ENCODE data around the gene ATP2A3. TPM values are rescaled to one million over a fixed set of nuclear protein-coding genes. Genes with fewer than 3 reads are reported as not detected.
A peak's percentile ranks its signal among the peaks of the same experiment; 100 is the strongest.

ATP2A3 gene
- total and polyA plus RNA-seq, 7 donors: 3.6 to 158 (median 12.7) TPM

DNA sequence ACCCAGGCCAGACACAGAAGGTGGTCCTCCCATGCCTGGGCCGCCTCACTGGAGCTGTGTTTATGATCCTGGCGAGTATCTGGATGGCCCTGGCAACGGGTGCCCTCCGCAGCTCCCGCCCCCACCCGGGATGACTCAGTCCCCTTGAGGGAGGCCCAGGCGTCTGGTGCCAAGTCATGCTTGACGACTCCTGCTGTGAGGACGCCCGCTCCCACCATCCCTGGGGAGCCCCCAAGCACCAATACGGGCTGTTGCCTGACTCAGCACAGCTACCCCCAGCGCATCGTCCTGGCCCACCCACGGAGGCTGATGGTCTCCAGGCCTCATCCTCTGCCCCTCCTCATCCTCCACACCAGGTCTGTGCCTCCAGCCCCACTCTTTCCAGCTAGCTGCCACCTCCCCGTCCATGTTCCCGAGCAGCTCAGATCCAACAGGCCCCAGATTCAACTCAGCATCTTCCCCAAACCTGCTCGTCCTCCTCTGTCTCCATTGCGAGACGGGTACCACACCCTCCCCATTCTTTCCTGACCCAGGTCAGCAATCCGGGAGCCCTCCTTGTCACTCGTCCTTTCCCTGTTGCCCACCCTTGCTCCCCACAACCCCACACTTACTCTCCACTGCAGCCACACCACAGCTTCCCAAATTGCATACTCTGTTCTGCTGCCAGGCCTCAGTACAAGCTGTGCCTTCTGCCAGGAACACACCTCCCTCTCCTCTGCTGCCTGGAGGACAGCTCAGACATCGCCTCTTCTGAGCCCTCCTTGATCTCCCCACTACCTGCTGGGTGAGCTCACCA is 74.0 kb downstream of the ATP2A3 start:
- 68 to 72% methylated on average over 22 of the region's 22 CpGs for WGBS, 2 donors
- DNase-seq: peak; percentile 97
- Histone ChIP-seq H3K36me3 (peaks cover 0 to 2% (median 2%) of the 10 kb centered on the region in 4 donors), H3K9me3 (no peaks in the 10 kb centered on the region), H3K27ac (peak overlapping the region; percentile 86 to 96 (median 90)), H3K4me3 (peak overlapping the region in 1 of 4 donors; percentile 1), H3K27me3 (no peaks in the 10 kb centered on the region), H3K4me1 (peaks cover 0 to 85% (median 74%) of the 10 kb centered on the region in 4 donors)
- intact Hi-C loops (cut with DNase I): loop anchor here (2.0 to 5.0 kb wide), 2 partner anchors 43 to 57 kb away; partner anchors contain the start of gene NCBP3
- TF ChIP-seq POLR2AphosphoS5 (IDR thresholded peaks at IDR 0.05) (peak; percentile 62 to 82 (median 68)), EP300 (IDR thresholded peaks at IDR 0.05) (peak in 2 of 4 donors; percentile 35 to 71), POLR2A (IDR thresholded peaks at IDR 0.05) (no peak)
- TF ChIP-seq, protein P1, sequence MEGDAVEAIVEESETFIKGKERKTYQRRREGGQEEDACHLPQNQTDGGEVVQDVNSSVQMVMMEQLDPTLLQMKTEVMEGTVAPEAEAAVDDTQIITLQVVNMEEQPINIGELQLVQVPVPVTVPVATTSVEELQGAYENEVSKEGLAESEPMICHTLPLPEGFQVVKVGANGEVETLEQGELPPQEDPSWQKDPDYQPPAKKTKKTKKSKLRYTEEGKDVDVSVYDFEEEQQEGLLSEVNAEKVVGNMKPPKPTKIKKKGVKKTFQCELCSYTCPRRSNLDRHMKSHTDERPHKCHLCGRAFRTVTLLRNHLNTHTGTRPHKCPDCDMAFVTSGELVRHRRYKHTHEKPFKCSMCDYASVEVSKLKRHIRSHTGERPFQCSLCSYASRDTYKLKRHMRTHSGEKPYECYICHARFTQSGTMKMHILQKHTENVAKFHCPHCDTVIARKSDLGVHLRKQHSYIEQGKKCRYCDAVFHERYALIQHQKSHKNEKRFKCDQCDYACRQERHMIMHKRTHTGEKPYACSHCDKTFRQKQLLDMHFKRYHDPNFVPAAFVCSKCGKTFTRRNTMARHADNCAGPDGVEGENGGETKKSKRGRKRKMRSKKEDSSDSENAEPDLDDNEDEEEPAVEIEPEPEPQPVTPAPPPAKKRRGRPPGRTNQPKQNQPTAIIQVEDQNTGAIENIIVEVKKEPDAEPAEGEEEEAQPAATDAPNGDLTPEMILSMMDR (IDR thresholded peaks at IDR 0.05): no peak

DNA sequence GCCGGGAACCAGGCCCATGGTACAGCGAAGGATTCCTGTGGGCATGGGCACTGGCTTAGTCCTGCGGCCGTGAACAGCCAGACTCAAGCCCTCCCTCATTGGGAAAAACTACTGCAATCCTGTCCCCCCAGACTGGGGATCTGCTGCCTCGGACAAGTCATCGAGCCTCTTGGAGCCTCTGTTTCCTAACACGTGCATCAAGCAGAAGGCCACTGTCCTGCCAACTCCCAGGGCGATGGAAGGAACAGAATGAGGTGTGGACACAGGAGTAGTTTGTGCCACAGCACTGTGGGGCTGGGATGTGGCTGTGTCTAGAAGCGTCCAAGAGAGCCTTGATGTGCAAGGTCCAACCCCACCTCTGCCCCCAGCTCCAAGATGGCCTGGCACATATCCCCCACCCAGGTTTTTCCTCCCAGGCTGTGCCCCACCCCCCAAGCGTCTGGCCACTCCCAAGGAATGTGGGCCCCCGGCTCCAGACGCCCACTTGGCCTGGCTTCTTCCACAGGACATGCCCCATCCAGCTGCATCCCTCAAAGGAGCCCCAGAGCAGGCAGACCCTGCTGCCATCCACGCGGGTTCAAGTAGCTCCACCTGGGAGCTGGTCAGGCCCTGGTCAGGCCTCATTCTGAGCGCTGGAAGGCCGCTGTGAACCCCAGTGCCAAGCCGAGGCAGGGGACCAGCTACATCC is 74.8 kb downstream of the ATP2A3 start:
- Histone ChIP-seq H3K4me3 (peak overlapping the region in 1 of 4 donors; percentile 1), H3K27me3 (no peaks in the 10 kb centered on the region), H3K4me1 (peaks cover 0 to 79% (median 70%) of the 10 kb centered on the region in 4 donors), H3K36me3 (peaks cover 6 to 10% (median 10%) of the 10 kb centered on the region in 4 donors), H3K9me3 (no peaks in the 10 kb centered on the region), H3K27ac (peak overlapping the region; percentile 86 to 96 (median 90))
- intact Hi-C loops (cut with DNase I): loop anchor here (2.0 to 5.0 kb wide), 2 partner anchors 43 to 58 kb away; partner anchors contain the start of gene NCBP3
- 87% methylated on average over 17 of the region's 17 CpGs for WGBS, 2 donors
- TF ChIP-seq EP300 (IDR thresholded peaks at IDR 0.05): no peak
- TF ChIP-seq POLR2A (IDR thresholded peaks at IDR 0.05): no peak
- no peak for TF ChIP-seq POLR2AphosphoS5 (IDR thresholded peaks at IDR 0.05)
- TF ChIP-seq, protein P1 (IDR thresholded peaks at IDR 0.05): no peak
- peak; percentile 82 for DNase-seq

DNA sequence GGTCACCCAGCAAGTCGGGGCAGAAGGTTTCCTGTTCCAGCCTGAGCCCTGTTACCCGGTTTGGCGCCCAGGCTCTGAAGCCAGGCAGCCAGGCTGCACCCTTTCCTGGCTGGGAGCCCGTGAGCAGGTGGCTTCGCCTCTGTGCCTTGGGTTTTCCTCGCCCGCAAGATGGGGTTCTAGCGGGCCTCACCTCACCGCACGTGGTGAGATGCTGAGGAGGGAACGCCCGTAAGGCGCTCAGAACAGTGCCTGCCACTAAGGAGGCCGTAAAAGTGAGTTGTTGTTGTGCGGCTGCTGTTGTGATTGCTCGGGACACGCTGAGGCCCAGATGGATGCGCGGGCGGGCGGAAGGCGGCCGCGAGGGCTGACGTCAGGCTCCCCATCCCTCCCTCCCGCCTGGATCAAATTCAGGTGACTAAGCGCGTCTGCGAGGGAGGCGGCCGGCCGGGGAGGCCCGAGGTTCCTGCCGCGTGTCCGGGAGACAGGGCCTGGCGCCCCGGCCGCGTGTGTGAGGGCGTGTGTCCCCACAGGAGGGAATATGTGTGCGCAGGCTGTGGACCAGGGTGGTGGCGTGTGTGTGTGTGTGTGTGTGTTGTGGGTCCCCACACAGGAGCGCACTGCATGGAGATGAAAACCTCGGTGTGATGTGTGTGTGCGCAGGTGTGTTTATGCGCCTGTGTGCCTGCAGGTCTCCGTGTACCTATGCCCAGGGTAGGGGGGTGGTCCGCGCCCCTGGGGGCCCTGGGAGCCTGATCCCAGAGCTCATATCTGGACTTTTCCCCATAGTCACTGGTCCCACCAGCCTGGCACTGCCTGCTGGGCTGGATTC is 75.7 kb downstream of the ATP2A3 start:
- H3K27ac ChIP-seq: peak overlapping the region; percentile 86 to 96 (median 90)
- 23 to 59% methylated on average over 50 of the region's 50 CpGs for WGBS, 2 donors
- no peaks in the 10 kb centered on the region for H3K9me3 ChIP-seq
- TF ChIP-seq POLR2A (IDR thresholded peaks at IDR 0.05): peak in 1 of 2 donors; percentile 32
- TF ChIP-seq POLR2AphosphoS5 (IDR thresholded peaks at IDR 0.05): peak in 3 of 4 donors; percentile 66 to 90 (median 79)
- TF ChIP-seq, protein P1 (IDR thresholded peaks at IDR 0.05): no peak
- peak in 3 of 4 donors; percentile 66 to 94 (median 77) for TF ChIP-seq EP300 (IDR thresholded peaks at IDR 0.05)
- H3K27me3 ChIP-seq: no peaks in the 10 kb centered on the region
- intact Hi-C loops (cut with DNase I): no loop called here
- H3K4me1 ChIP-seq: peaks cover 0 to 70% (median 63%) of the 10 kb centered on the region in 4 donors
- peaks cover 10 to 17% (median 14%) of the 10 kb centered on the region in 4 donors for H3K36me3 ChIP-seq
- H3K4me3 ChIP-seq: peak overlapping the region in 1 of 4 donors; percentile 5
- peak; percentile 97 for DNase-seq

DNA sequence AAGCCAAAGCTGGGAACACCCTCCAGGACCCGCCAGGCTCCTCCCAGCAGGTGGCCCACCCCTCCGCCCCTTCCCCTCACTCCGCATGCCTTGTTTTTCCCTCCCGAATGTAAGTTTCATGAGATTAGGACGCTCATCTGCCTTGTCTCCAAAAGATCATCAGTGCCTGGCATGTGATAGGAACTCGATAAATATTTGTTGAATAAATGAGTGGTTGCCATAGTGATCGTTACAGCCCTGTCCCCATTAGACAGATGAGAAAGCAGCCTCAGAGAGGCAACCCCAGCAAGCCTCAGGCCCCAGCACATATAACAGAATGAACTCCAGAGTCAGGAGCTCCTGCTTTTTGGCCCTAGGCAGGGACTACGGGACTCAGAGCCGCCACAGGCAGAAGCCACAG is 76.4 kb downstream of the ATP2A3 start:
- TF ChIP-seq POLR2A (IDR thresholded peaks at IDR 0.05) (no peak), EP300 (IDR thresholded peaks at IDR 0.05) (no peak)
- TF ChIP-seq, protein P1 (IDR thresholded peaks at IDR 0.05): no peak
- Histone ChIP-seq H3K36me3 (peaks cover 10 to 24% (median 16%) of the 10 kb centered on the region in 4 donors), H3K4me1 (peaks cover 0 to 66% (median 58%) of the 10 kb centered on the region in 4 donors), H3K27me3 (no peaks in the 10 kb centered on the region), H3K9me3 (no peaks in the 10 kb centered on the region), H3K27ac (peak overlapping the region; percentile 86 to 96 (median 90)), H3K4me3 (no peak overlapping the region)
- WGBS, 2 donors: 26 to 67% methylated on average over 9 of the region's 9 CpGs
- DNase-seq: no peak
- intact Hi-C loops (cut with DNase I): no loop called here
